Tibial nerve (tissue), 3 donors: ENCODE measurements around the gene KCNQ1.

Experiments used
- POLR2A ChIP-seq, 2 donors: fragments of 450-650 bp; IDR thresholded peaks; one replicate each; pipeline ENCODE4 v1.6.1; 2017; ENCODE audit warnings: antibody characterized with exemption in 2 of 2, mild to moderate bottlenecking in 2 of 2, moderate library complexity in 2 of 2
- TF ChIP-seq, protein P1 (sequence below), 5 experiments: fragments of 200-600 bp in 3 of 5; fragments of 450-650 bp in 2 of 5; sonication (generic) in 3 of 5; IDR thresholded peaks; one replicate each; pipeline ENCODE4 v1.5.1; 2016 to 2019; ENCODE audit warnings: antibody characterized with exemption in 5 of 5, mild to moderate bottlenecking in 3 of 5, moderate library complexity in 2 of 5

DNA sequence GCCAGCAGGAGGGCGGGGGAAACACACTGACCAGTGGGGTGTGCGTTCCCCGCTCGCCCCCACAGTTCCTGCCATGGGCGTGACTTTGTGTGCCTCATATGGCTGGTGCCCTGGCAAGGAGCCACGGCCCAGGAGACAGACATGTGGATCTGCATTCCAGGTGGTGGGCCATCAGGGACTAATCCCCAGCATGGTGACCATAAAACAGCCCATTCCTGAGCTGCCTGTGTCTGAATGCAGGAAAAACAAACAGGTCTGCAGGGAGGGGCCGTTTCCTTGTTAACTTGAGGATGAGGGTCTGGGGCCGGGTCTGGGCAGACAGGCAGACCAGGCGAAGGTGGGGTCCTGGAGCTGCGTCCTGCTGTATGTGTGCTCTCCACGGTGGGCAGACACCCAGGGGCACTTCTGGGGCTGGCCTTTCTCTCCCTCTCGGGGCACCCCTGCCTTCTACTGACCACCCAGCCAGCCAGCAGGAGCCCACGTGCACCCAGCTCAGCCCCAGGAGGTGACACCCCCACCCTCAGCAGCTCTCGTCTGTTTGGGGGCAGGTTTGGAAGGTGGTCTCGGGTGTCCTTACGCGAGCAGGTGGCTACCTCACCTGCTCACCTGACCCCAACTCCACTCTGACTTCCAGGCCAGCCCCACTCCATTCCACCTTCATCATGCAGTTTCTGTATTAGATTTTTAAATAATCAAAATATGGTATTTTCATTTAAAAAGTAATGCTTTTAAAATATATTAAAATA lies 134.7 kb downstream of the KCNQ1 start:
- TF ChIP-seq, protein P1, sequence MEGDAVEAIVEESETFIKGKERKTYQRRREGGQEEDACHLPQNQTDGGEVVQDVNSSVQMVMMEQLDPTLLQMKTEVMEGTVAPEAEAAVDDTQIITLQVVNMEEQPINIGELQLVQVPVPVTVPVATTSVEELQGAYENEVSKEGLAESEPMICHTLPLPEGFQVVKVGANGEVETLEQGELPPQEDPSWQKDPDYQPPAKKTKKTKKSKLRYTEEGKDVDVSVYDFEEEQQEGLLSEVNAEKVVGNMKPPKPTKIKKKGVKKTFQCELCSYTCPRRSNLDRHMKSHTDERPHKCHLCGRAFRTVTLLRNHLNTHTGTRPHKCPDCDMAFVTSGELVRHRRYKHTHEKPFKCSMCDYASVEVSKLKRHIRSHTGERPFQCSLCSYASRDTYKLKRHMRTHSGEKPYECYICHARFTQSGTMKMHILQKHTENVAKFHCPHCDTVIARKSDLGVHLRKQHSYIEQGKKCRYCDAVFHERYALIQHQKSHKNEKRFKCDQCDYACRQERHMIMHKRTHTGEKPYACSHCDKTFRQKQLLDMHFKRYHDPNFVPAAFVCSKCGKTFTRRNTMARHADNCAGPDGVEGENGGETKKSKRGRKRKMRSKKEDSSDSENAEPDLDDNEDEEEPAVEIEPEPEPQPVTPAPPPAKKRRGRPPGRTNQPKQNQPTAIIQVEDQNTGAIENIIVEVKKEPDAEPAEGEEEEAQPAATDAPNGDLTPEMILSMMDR (IDR thresholded peaks at IDR 0.05) = no peak
- TF ChIP-seq POLR2A (IDR thresholded peaks at IDR 0.05) = no peak
